ENCODE results near the gene NFATC1.

DNA sequence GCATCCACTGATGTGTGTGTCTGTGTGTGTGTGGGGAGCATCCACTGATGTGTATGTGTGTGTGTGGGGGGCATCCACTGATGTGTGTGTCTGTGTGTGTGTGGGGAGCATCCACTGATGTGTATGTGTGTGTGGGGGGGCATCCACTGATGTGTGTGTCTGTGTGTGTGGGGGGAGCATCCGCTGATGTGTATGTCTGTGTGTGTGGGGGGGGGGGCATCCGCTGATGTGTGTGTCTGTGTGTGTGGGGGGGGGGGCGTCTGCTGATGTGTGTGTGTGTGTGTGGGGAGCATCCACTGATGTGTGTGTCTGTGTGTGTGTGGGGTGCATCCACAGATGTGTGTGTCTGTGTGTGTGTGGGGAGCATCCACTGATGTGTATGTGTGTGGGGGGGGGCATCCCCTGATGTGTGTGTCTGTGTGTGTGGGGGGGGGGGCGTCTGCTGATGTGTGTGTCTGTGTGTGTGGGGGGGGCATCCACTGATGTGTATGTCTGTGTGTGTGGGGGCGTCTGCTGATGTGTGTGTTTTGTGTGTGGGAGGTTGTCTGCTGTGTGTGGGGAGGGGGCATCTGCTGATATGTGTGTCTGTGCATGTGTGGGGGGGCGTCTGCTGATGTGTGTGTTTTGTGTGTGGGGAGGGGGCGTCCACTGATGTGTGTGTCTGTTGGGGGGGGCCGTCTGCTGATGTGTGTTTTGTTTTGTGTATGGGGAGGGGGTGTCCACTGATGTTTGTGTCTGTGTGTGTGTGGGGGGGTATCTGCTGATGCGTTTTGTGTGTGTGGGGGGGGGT is 125.9 kb downstream of the NFATC1 start:
- TF ChIP-seq, protein P1, sequence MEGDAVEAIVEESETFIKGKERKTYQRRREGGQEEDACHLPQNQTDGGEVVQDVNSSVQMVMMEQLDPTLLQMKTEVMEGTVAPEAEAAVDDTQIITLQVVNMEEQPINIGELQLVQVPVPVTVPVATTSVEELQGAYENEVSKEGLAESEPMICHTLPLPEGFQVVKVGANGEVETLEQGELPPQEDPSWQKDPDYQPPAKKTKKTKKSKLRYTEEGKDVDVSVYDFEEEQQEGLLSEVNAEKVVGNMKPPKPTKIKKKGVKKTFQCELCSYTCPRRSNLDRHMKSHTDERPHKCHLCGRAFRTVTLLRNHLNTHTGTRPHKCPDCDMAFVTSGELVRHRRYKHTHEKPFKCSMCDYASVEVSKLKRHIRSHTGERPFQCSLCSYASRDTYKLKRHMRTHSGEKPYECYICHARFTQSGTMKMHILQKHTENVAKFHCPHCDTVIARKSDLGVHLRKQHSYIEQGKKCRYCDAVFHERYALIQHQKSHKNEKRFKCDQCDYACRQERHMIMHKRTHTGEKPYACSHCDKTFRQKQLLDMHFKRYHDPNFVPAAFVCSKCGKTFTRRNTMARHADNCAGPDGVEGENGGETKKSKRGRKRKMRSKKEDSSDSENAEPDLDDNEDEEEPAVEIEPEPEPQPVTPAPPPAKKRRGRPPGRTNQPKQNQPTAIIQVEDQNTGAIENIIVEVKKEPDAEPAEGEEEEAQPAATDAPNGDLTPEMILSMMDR (IDR thresholded peaks at IDR 0.05) = no peak
- no peak for TF ChIP-seq POLR2A (IDR thresholded peaks at IDR 0.05)
